ENCODE results near the gene HNRNPH2.

DNA sequence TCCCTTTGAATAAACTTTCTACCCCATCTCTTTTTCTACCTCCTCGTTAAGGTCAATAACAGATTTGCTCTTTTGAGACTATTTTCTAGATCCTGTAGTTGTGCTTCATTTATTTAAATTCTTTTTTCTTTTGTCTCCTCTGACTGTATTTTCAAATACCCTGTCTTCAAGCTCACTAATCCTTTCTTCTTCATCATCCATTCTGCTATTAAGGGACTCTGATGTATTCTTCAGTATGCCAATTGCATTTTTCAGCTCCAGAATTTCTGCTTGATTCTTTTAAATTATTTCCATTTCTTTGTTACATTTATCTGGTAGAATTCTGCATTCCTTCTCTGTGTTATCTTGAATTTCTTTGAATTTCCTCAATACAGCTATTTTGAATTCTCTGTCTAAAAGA, 41.3 kb downstream of the HNRNPH2 start:
- TF ChIP-seq ETV6 (conservative IDR thresholded peaks at IDR 0.05 in 1 of 2, IDR thresholded peaks at IDR 0.05 in 1 of 2; ENCODE audit: borderline replicate concordance in 1 of 2, low read depth in 1 of 2) (no peak), YY1 (IDR thresholded peaks at IDR 0.05; ENCODE audit: low read depth, low read length) (no peak), EGR1 (IDR thresholded peaks at IDR 0.05; ENCODE audit: borderline replicate concordance in 1 of 2, low read depth in 2 of 2, low read length in 2 of 2) (no peak), ZNF274 (IDR thresholded peaks at IDR 0.05; ENCODE audit: insufficient read depth, insufficient read length) (no peak), TAF1 (IDR thresholded peaks at IDR 0.05; ENCODE audit: borderline replicate concordance, low read depth, low read length) (no peak), POLR2AphosphoS5 (IDR thresholded peaks at IDR 0.05; ENCODE audit: low read length) (no peak), CHD2 (IDR thresholded peaks at IDR 0.05; ENCODE audit: borderline replicate concordance, low read depth, low read length) (no peak), RAD21 (IDR thresholded peaks at IDR 0.05; ENCODE audit: insufficient read depth, low read depth, low read length) (no peak), TCF7 (IDR thresholded peaks at IDR 0.05; ENCODE audit: borderline replicate concordance) (no peak)
- TF ChIP-seq, protein P1, sequence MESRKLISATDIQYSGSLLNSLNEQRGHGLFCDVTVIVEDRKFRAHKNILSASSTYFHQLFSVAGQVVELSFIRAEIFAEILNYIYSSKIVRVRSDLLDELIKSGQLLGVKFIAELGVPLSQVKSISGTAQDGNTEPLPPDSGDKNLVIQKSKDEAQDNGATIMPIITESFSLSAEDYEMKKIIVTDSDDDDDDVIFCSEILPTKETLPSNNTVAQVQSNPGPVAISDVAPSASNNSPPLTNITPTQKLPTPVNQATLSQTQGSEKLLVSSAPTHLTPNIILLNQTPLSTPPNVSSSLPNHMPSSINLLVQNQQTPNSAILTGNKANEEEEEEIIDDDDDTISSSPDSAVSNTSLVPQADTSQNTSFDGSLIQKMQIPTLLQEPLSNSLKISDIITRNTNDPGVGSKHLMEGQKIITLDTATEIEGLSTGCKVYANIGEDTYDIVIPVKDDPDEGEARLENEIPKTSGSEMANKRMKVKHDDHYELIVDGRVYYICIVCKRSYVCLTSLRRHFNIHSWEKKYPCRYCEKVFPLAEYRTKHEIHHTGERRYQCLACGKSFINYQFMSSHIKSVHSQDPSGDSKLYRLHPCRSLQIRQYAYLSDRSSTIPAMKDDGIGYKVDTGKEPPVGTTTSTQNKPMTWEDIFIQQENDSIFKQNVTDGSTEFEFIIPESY (IDR thresholded peaks at IDR 0.05) = no peak
- TF ChIP-seq, protein P2, sequence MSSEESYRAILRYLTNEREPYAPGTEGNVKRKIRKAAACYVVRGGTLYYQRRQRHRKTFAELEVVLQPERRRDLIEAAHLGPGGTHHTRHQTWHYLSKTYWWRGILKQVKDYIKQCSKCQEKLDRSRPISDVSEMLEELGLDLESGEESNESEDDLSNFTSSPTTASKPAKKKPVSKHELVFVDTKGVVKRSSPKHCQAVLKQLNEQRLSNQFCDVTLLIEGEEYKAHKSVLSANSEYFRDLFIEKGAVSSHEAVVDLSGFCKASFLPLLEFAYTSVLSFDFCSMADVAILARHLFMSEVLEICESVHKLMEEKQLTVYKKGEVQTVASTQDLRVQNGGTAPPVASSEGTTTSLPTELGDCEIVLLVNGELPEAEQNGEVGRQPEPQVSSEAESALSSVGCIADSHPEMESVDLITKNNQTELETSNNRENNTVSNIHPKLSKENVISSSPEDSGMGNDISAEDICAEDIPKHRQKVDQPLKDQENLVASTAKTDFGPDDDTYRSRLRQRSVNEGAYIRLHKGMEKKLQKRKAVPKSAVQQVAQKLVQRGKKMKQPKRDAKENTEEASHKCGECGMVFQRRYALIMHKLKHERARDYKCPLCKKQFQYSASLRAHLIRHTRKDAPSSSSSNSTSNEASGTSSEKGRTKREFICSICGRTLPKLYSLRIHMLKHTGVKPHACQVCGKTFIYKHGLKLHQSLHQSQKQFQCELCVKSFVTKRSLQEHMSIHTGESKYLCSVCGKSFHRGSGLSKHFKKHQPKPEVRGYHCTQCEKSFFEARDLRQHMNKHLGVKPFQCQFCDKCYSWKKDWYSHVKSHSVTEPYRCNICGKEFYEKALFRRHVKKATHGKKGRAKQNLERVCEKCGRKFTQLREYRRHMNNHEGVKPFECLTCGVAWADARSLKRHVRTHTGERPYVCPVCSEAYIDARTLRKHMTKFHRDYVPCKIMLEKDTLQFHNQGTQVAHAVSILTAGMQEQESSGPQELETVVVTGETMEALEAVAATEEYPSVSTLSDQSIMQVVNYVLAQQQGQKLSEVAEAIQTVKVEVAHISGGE (CRISPR knock-in tag; IDR thresholded peaks at IDR 0.05) = no peak
- TF ChIP-seq, protein P3, sequence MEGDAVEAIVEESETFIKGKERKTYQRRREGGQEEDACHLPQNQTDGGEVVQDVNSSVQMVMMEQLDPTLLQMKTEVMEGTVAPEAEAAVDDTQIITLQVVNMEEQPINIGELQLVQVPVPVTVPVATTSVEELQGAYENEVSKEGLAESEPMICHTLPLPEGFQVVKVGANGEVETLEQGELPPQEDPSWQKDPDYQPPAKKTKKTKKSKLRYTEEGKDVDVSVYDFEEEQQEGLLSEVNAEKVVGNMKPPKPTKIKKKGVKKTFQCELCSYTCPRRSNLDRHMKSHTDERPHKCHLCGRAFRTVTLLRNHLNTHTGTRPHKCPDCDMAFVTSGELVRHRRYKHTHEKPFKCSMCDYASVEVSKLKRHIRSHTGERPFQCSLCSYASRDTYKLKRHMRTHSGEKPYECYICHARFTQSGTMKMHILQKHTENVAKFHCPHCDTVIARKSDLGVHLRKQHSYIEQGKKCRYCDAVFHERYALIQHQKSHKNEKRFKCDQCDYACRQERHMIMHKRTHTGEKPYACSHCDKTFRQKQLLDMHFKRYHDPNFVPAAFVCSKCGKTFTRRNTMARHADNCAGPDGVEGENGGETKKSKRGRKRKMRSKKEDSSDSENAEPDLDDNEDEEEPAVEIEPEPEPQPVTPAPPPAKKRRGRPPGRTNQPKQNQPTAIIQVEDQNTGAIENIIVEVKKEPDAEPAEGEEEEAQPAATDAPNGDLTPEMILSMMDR (IDR thresholded peaks at IDR 0.05 in 2 of 3, conservative IDR thresholded peaks at IDR 0.05 in 1 of 3; ENCODE audit: control insufficient read depth in 2 of 3, extremely low read depth in 1 of 3, insufficient read depth in 1 of 3, low read depth in 3 of 3, low read length in 3 of 3) = no peak
- TF ChIP-seq, protein P4, sequence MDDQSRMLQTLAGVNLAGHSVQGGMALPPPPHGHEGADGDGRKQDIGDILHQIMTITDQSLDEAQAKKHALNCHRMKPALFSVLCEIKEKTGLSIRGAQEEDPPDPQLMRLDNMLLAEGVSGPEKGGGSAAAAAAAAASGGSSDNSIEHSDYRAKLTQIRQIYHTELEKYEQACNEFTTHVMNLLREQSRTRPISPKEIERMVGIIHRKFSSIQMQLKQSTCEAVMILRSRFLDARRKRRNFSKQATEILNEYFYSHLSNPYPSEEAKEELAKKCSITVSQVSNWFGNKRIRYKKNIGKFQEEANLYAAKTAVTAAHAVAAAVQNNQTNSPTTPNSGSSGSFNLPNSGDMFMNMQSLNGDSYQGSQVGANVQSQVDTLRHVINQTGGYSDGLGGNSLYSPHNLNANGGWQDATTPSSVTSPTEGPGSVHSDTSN (IDR thresholded peaks at IDR 0.05; ENCODE audit: insufficient replicate concordance, low read depth, low read length) = no peak
